ENCODE data around the gene NFATC3. TPM values are rescaled to one million over a fixed set of nuclear protein-coding genes. Genes with fewer than 3 reads are reported as not detected.
"Not testable (repeated sequence)": the region's sequence is repeated elsewhere in the genome, so short reads cannot be mapped to it uniquely, and the experiment has no call there.

NFATC3 gene
- total and polyA plus RNA-seq, 2 of the 8 experiments (the other 6 are each of a cell fraction or from before 2014, with no cell fraction given), result 17.6 to 34.5 TPM

GRCh38 chr16:68133000-68133399, 47.8 kb downstream of the NFATC3 start:
- H3K4me3 ChIP-seq (ENCODE audit: extremely low read depth in 1 of 4, insufficient read depth in 2 of 4, low read depth in 3 of 4, low read length in 4 of 4); H3K4me1 ChIP-seq (replicated peaks in 1 of 4; ENCODE audit: control insufficient read depth in 3 of 4, insufficient read depth in 4 of 4, low read length in 3 of 4); H3K14ac ChIP-seq (ENCODE audit: insufficient read length); H3K9me3 ChIP-seq (ENCODE audit: insufficient read depth in 2 of 2, low read depth in 1 of 2, low read length in 1 of 2); H4K20me1 ChIP-seq (replicated peaks in 1 of 2; ENCODE audit: control insufficient read depth in 1 of 2, insufficient read depth in 2 of 2, low read length in 2 of 2); H2BK5ac ChIP-seq (ENCODE audit: low read depth, low read length); H4K5ac ChIP-seq (ENCODE audit: insufficient read length, low read depth, low read length); DNase-seq (ENCODE audit: low read depth in 1 of 2, low spot score in 2 of 2); H3K79me2 ChIP-seq (ENCODE audit: control insufficient read depth in 1 of 2, insufficient read depth in 2 of 2, low read length in 2 of 2); H3K56ac ChIP-seq (replicated peaks; ENCODE audit: insufficient read length, low read depth, low read length); H2AFZ ChIP-seq (ENCODE audit: low read length); POLR2A ChIA-PET (ENCODE audit: partially characterized antibody); H3K4me2 ChIP-seq (ENCODE audit: insufficient read depth in 1 of 2, low read depth in 2 of 2, low read length in 2 of 2); H3K27ac ChIP-seq (ENCODE audit: low read depth, low read length); H3K23me2 ChIP-seq (ENCODE audit: low read depth, low read length); H3K36me3 ChIP-seq (ENCODE audit: control insufficient read depth in 2 of 4, insufficient read depth in 4 of 4, low read length in 3 of 4); H2BK20ac ChIP-seq (ENCODE audit: low read length); H4K91ac ChIP-seq (replicated peaks; ENCODE audit: insufficient read length, low read length); H2BK15ac ChIP-seq (ENCODE audit: low read length); H3K79me1 ChIP-seq (ENCODE audit: low read depth, low read length); H3K18ac ChIP-seq (ENCODE audit: extremely low read depth, low read length); H3K27me3 ChIP-seq (replicated peaks in 1 of 4; ENCODE audit: control insufficient read depth in 3 of 4, extremely low read depth in 1 of 4, insufficient read depth in 3 of 4, low read length in 3 of 4); H3K23ac ChIP-seq (ENCODE audit: insufficient read length); H4K8ac ChIP-seq (ENCODE audit: extremely low read depth, insufficient read depth, low read length); H3K9ac ChIP-seq (replicated peaks in 1 of 4; ENCODE audit: extremely low read depth in 1 of 4, low read depth in 3 of 4, low read length in 3 of 4); H2AK5ac ChIP-seq (ENCODE audit: low read depth, low read length); FAIRE-seq; H3K4ac ChIP-seq (replicated peaks; ENCODE audit: insufficient read length, low read depth, low read length); H2BK12ac ChIP-seq (ENCODE audit: low read depth, low read length); H2BK120ac ChIP-seq (replicated peaks; ENCODE audit: low read depth, low read length): not testable (repeated sequence)
- 86% methylated on average over 4 of the region's 4 CpGs; no CpG with 5 or more reads in 1 of the 2 experiments for WGBS, 2 experiments (ENCODE audit: extremely low coverage in 1 of 2, insufficient coverage in 1 of 2, insufficient read length in 1 of 2, insufficient replicate concordance in 2 of 2, low coverage in 1 of 2, low lambda C conversion rate in 2 of 2, missing lambda C conversion rate in 1 of 2)
- CTCF ChIA-PET (ENCODE audit: partially characterized antibody), result interaction anchor here (0.8 to 1.4 kb wide), 3 partner anchors 18 to 131 kb away, joined by 3 to 4 read pairs (median 4); partner anchors contain the start of gene SLC7A6

Measured in H1 (cell line).